Activated CD8-positive, alpha-beta memory T cell treated with anti-CD3 and anti-CD28 coated beads for 48 hours (primary cell): Measurements from ENCODE around the gene C20orf173.
"Not testable (repeated sequence)": the region's sequence is repeated elsewhere in the genome, so short reads cannot be mapped to it uniquely, and the experiment has no call there.

Experiments used
- DNase-seq, 3 experiments: peaks; one replicate each; pipeline ENCODE4 v3.0.0-alpha.2; 2020; ENCODE audit warnings: low read depth in 2 of 3, low spot score in 2 of 3

The C20orf173 gene

GRCh38 chr20:35547329-35547728 lies 17.9 kb upstream of the C20orf173 start:
- no peak for DNase-seq

- DNase-seq, result no peak
Observed at GRCh38 chr20:35546127-35546526, 16.7 kb upstream of the C20orf173 start.

- DNase-seq, result not testable (repeated sequence)
Observed at GRCh38 chr20:35544941-35545340, 15.5 kb upstream of the C20orf173 start.

- no peak for DNase-seq
Observed at GRCh38 chr20:35544436-35544835, 15.0 kb upstream of the C20orf173 start.

- DNase-seq, result no peak
Observed at GRCh38 chr20:35542990-35543389, 13.5 kb upstream of the C20orf173 start.

GRCh38 chr20:35541783-35542662 lies 12.6 kb upstream of the C20orf173 start, which contains the start of gene ERGIC3:
TSS of gene ERGIC3 (plus strand) at chr20:35542078. CDS start at chr20:35542098, 20 bp downstream.
- DNase-seq, result peak; percentile 92 to 93 (median 92)

- DNase-seq, result no peak
Observed at GRCh38 chr20:35541118-35541782, 11.8 kb upstream of the C20orf173 start.

GRCh38 chr20:35539756-35540212 lies 10.3 kb upstream of the C20orf173 start:
- DNase-seq, result no peak

- no peak for DNase-seq
Observed at GRCh38 chr20:35527122-35527769, 2.2 kb downstream of the C20orf173 start.

GRCh38 chr20:35525639-35526038 lies 3.8 kb downstream of the C20orf173 start:
- DNase-seq, result no peak

- no peak for DNase-seq
Observed at GRCh38 chr20:35523298-35523888, 6.1 kb downstream of the C20orf173 start.

GRCh38 chr20:35518955-35519354 lies 10.5 kb downstream of the C20orf173 start:
- DNase-seq, result no peak

GRCh38 chr20:35517767-35518166 lies 11.7 kb downstream of the C20orf173 start:
- DNase-seq, result not testable (repeated sequence)

GRCh38 chr20:35517125-35517524 lies 12.3 kb downstream of the C20orf173 start:
- no peak for DNase-seq

- no peak for DNase-seq
Observed at GRCh38 chr20:35515949-35516645, 13.4 kb downstream of the C20orf173 start.

GRCh38 chr20:35515341-35515740 lies 14.1 kb downstream of the C20orf173 start:
- no peak for DNase-seq

GRCh38 chr20:35514371-35514932 lies 15.0 kb downstream of the C20orf173 start:
- no peak for DNase-seq

GRCh38 chr20:35511814-35512420 lies 17.5 kb downstream of the C20orf173 start:
- DNase-seq, result no peak

- no peak for DNase-seq
Observed at GRCh38 chr20:35510951-35511735, 18.3 kb downstream of the C20orf173 start.
